Esophagus squamous epithelium (tissue), 5 donors: ENCODE data around the gene DOCK2. TPM values are rescaled to one million over a fixed set of nuclear protein-coding genes. Genes with fewer than 3 reads are reported as not detected.
"Not testable (repeated sequence)": the region's sequence is repeated elsewhere in the genome, so short reads cannot be mapped to it uniquely, and the experiment has no call there.

Experiments used
- DNase-seq: peaks from one replicate; lab custom pipeline; 2025; lab: John Stamatoyannopoulos, UW
- H3K27ac ChIP-seq, 4 donors: fragments of 200-600 bp; sonication (generic); one replicate each; pipeline ENCODE4 v1.5.1; 2016 to 2019; ENCODE audit warnings: mild to moderate bottlenecking in 1 of 4
- H3K27me3 ChIP-seq, 4 donors: fragments of 200-600 bp; sonication (generic); 1 replicate in 3 of 4; 2 replicates in 1 of 4; pipeline versions ENCODE4 v1.5.1 to v1.6.0; 2017 to 2021; ENCODE audit warnings: antibody characterized with exemption in 1 of 4
- H3K36me3 ChIP-seq, 3 donors: fragments of 200-600 bp; sonication (generic); one replicate each; pipeline ENCODE4 v1.5.1; 2016 to 2019
- H3K4me1 ChIP-seq, 3 donors: fragments of 200-600 bp; sonication (generic); one replicate each; pipeline ENCODE4 v1.5.1; 2017 to 2019
- H3K4me3 ChIP-seq, 4 donors: fragments of 200-600 bp; sonication (generic); 1 replicate in 3 of 4; 2 replicates in 1 of 4; pipeline ENCODE4 v1.5.1; 2016 to 2019; ENCODE audit warnings: mild to moderate bottlenecking in 2 of 4, moderate library complexity in 1 of 4
- H3K9me3 ChIP-seq, 3 donors: fragments of 200-600 bp; sonication (generic); one replicate each; pipeline ENCODE4 v1.5.1; 2016 to 2019
- CTCF ChIP-seq, 6 experiments: fragments of 450-650 bp in 4 of 6; fragments of 200-600 bp in 2 of 6; sonication (generic) in 2 of 6; IDR thresholded peaks; one replicate each; pipeline ENCODE4 v1.5.1; 2016 to 2019; ENCODE audit warnings: antibody characterized with exemption in 6 of 6, mild to moderate bottlenecking in 4 of 6, moderate library complexity in 4 of 6
- POLR2A ChIP-seq, 4 donors: fragments of 450-650 bp; IDR thresholded peaks; one replicate each; pipeline ENCODE4 v1.6.1; 2017; ENCODE audit warnings: antibody characterized with exemption in 4 of 4, mild to moderate bottlenecking in 4 of 4, moderate library complexity in 3 of 4
- WGBS, 2 donors: methylation state at CpG; one replicate each; pipeline ENCODE4 v1.1.5; 2018; 5-methylcytosine and 5-hydroxymethylcytosine counted together
- intact Hi-C: fragments of 100-400 bp; cut with DNase I; formaldehyde crosslinking; loops from one replicate; pipeline ENCODE4 v1.15.0; 2022
- total RNA-seq, 4 donors: library from RNA; depleted of rRNA; stranded (reverse); fragments of >200 nt; gene quantifications; one replicate each; pipeline ENCODE4 v1.1.0, GENCODE V29; 2016
- donor health status: DM: yes; HTN: yes; CAD: no.

The DOCK2 gene
- total RNA-seq, 4 donors from 2014 or later: 4.1 to 14.5 (median 10.0) TPM

- Histone ChIP-seq H3K4me1 (no peaks in the 10 kb centered on the region), H3K9me3 (no peaks in the 10 kb centered on the region), H3K27me3 (peaks cover 0 to 5% (median 0%) of the 10 kb centered on the region in 4 donors), H3K27ac (no peak overlapping the region), H3K4me3 (no peak overlapping the region), H3K36me3 (no peaks in the 10 kb centered on the region)
- 67 to 72% methylated on average over 4 of the region's 4 CpGs for WGBS, 2 donors
- intact Hi-C loops: no loop called here
- TF ChIP-seq CTCF (IDR thresholded peaks at IDR 0.05) (no peak), POLR2A (IDR thresholded peaks at IDR 0.05) (no peak)
- no peak for DNase-seq
Measured at GRCh38 chr5:169610606-169611005, 26.5 kb upstream of the DOCK2 start.

- Histone ChIP-seq H3K4me3 (no peak overlapping the region), H3K9me3 (no peaks in the 10 kb centered on the region), H3K27me3 (no peaks in the 10 kb centered on the region), H3K4me1 (no peaks in the 10 kb centered on the region), H3K36me3 (no peaks in the 10 kb centered on the region), H3K27ac (no peak overlapping the region)
- 45 to 84% methylated on average over 1 of the region's 1 CpG for WGBS, 2 donors
- DNase-seq: no peak
- intact Hi-C loops: no loop called here
- TF ChIP-seq CTCF (IDR thresholded peaks at IDR 0.05): no peak
- no peak for TF ChIP-seq POLR2A (IDR thresholded peaks at IDR 0.05)
Measured at GRCh38 chr5:169615561-169615960, 21.5 kb upstream of the DOCK2 start.

- H3K9me3 ChIP-seq, H3K27me3 ChIP-seq, H3K4me1 ChIP-seq, DNase-seq, intact Hi-C loops, H3K4me3 ChIP-seq, H3K36me3 ChIP-seq, H3K27ac ChIP-seq: not testable (repeated sequence)
- 85 to 95% methylated on average over 2 of the region's 2 CpGs for WGBS, 2 donors
Measured at GRCh38 chr5:169624307-169624706, 12.8 kb upstream of the DOCK2 start.

GRCh38 chr5:169626779-169627178 is 10.3 kb upstream of the DOCK2 start:
- Histone ChIP-seq H3K27ac (no peak overlapping the region), H3K4me3 (no peak overlapping the region), H3K9me3 (no peaks in the 10 kb centered on the region), H3K36me3 (no peaks in the 10 kb centered on the region), H3K27me3 (no peaks in the 10 kb centered on the region), H3K4me1 (no peaks in the 10 kb centered on the region)
- intact Hi-C loops: no loop called here
- no peak for DNase-seq
- WGBS, 2 donors: 75 to 90% methylated on average over 1 of the region's 1 CpG
- TF ChIP-seq CTCF (IDR thresholded peaks at IDR 0.05) (no peak), POLR2A (IDR thresholded peaks at IDR 0.05) (no peak)

- Histone ChIP-seq H3K9me3 (no peaks in the 10 kb centered on the region), H3K27ac (no peak overlapping the region), H3K4me3 (no peak overlapping the region), H3K27me3 (no peaks in the 10 kb centered on the region), H3K4me1 (no peaks in the 10 kb centered on the region), H3K36me3 (no peaks in the 10 kb centered on the region)
- intact Hi-C loops: no loop called here
- DNase-seq: no peak
- 64 to 67% methylated on average over 3 of the region's 3 CpGs for WGBS, 2 donors
- TF ChIP-seq CTCF (IDR thresholded peaks at IDR 0.05) (no peak), POLR2A (IDR thresholded peaks at IDR 0.05) (no peak)
Measured at GRCh38 chr5:169627551-169627950, 9.5 kb upstream of the DOCK2 start.

- intact Hi-C loops: no loop called here
- WGBS, 2 donors: 71 to 92% methylated on average over 2 of the region's 2 CpGs
- Histone ChIP-seq H3K36me3 (no peaks in the 10 kb centered on the region), H3K27me3 (no peaks in the 10 kb centered on the region), H3K27ac (no peak overlapping the region), H3K9me3 (no peaks in the 10 kb centered on the region), H3K4me1 (no peaks in the 10 kb centered on the region), H3K4me3 (no peak overlapping the region)
- no peak for DNase-seq
- TF ChIP-seq POLR2A (IDR thresholded peaks at IDR 0.05) (no peak), CTCF (IDR thresholded peaks at IDR 0.05) (no peak)
Measured at GRCh38 chr5:169628892-169629291, 8.2 kb upstream of the DOCK2 start.
